ENCODE results near the gene DTD1.

DNA sequence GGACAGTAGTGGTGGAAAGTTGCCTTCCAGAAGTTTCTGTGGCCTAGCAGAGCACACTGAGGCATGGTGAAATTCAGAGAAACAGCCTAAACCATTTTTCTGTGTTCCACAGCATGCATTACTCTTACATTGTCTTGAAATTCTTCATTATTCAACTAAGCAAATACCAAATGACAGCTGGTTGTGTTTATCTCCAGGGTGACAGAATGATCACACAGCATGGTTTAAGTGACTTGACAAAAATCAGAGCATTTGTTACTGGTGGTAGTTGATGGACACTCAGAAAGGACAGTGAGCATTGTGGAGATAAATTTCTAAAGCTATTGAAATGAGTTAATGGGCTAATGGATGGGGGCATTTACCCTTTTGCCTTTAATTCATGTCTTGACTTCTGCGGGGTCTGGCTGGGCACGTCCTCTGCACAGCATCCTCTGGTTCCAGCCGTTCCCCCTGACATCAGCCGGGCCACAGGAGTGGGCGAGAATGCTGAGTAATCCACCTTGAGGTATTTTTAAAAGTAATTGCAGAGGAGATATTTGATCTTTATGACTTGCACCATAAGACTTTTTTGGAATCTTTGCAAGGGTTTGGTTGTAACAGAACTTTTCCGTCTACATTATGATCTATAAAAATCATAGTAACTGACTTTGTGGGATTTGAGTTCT is 146.8 kb downstream of the DTD1 start:
- TF ChIP-seq, protein P1, sequence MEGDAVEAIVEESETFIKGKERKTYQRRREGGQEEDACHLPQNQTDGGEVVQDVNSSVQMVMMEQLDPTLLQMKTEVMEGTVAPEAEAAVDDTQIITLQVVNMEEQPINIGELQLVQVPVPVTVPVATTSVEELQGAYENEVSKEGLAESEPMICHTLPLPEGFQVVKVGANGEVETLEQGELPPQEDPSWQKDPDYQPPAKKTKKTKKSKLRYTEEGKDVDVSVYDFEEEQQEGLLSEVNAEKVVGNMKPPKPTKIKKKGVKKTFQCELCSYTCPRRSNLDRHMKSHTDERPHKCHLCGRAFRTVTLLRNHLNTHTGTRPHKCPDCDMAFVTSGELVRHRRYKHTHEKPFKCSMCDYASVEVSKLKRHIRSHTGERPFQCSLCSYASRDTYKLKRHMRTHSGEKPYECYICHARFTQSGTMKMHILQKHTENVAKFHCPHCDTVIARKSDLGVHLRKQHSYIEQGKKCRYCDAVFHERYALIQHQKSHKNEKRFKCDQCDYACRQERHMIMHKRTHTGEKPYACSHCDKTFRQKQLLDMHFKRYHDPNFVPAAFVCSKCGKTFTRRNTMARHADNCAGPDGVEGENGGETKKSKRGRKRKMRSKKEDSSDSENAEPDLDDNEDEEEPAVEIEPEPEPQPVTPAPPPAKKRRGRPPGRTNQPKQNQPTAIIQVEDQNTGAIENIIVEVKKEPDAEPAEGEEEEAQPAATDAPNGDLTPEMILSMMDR (conservative IDR thresholded peaks at IDR 0.05; ENCODE audit: low read length): no peak
- no peak for TF ChIP-seq EZH2phosphoT487 (IDR thresholded peaks at IDR 0.05; ENCODE audit: borderline replicate concordance)

Measured in Loucy (cell line).